Left lung (tissue), 14 donors: ENCODE data around the gene F7. TPM values are rescaled to one million over a fixed set of nuclear protein-coding genes. Genes with fewer than 3 reads are reported as not detected.
"Not testable (repeated sequence)": the region's sequence is repeated elsewhere in the genome, so short reads cannot be mapped to it uniquely, and the experiment has no call there.

Experiments
- ATAC-seq: fragments of 200-7000 bp; cut with Tn5 transposase; one replicate; pipeline ENCODE4 v1.9.1; 2020; ENCODE audit warnings: moderate library complexity
- DNase-seq, 4 donors: peaks; one replicate each; pipeline ENCODE4 v3.0.0-alpha.2; 2013 to 2020
- H3K27ac ChIP-seq, 2 donors: fragments of 200-600 bp; sonication (generic) in 1 of 2; one replicate each; pipeline versions ENCODE4 v1.5.0 to v1.8.0; 2020 to 2021
- H3K27me3 ChIP-seq, 2 donors: fragments of 200-600 bp; sonication (generic) in 1 of 2; one replicate each; pipeline versions ENCODE4 v1.5.0 to v1.8.0; 2020 to 2021
- H3K36me3 ChIP-seq, 2 donors: fragments of 200-600 bp; sonication (generic) in 1 of 2; one replicate each; pipeline versions ENCODE4 v1.5.0 to v1.8.0; 2020 to 2021
- H3K4me1 ChIP-seq, 2 donors: fragments of 200-600 bp; one replicate each; pipeline ENCODE4 v1.8.0; 2021
- H3K4me3 ChIP-seq, 2 donors: fragments of 200-600 bp; sonication (generic) in 1 of 2; one replicate each; pipeline versions ENCODE4 v1.5.0 to v1.8.0; 2020 to 2021; ENCODE audit warnings: mild to moderate bottlenecking in 1 of 2
- H3K9me3 ChIP-seq, 2 donors: fragments of 200-600 bp; sonication (generic) in 1 of 2; one replicate each; pipeline versions ENCODE4 v1.5.0 to v1.8.0; 2020 to 2021
- intact Hi-C, 2 donors: fragments of 100-400 bp; cut with DNase I; formaldehyde crosslinking; loops; one replicate each; pipeline versions ENCODE4 v1.11.2 to v1.14.2; 2022
- long read RNA-seq, 12 donors: library from polyadenylated mRNA in 2 of 12; unstranded in 2 of 12; transcript quantifications; one replicate each; pipeline ENCODE4 v2.0.0 and lab custom pipeline, GENCODE V29; 2019 to 2026
- polyA plus RNA-seq, 6 donors: library from polyadenylated mRNA; unstranded; fragments of 120-200 nt; gene quantifications; one replicate each; pipeline ENCODE4 v1.2.1, GENCODE V29; 2013; ENCODE audit not compliant: insufficient read length in 6 of 6
- total RNA-seq, 2 donors: library from RNA; stranded (reverse); fragmentation: NEBNext Ultra II Directional; extraction: Animal tissue kit (Norgen Biotek cat#: 25700); gene quantifications; one replicate each; pipeline ENCODE4 v1.2.1, GENCODE V29; 2021
- TF ChIP-seq, protein P1 (sequence below), 2 donors: fragments of 200-600 bp; sonication (generic) in 1 of 2; IDR thresholded peaks; one replicate each; pipeline versions ENCODE4 v1.5.0 to v1.8.0; 2021; ENCODE audit warnings: antibody characterized with exemption in 2 of 2
- donor health status: DM: no; HTN: yes; CAD: no.
- donor health status: DM: no; HTN: no; CAD: no.

The F7 gene
- total RNA-seq (not detected), polyA plus RNA-seq (1 to 10 TPM in 1 of 6 donors, under 1 TPM in 5; 0.46 to 1.0 (median 0.89) TPM)
- long read RNA-seq, donor 1: 0 reads
- long read RNA-seq, donor 2: 0 reads
- long read RNA-seq, donor 3: 0 reads
- long read RNA-seq, donor 4: 0 reads
- long read RNA-seq, donor 5: 0 reads
- long read RNA-seq, donor 6: 0 reads
- long read RNA-seq, donor 7: 0 reads
- long read RNA-seq, donor 8: 0 reads
- long read RNA-seq, donor 9: 0 reads
- long read RNA-seq, donor 10: 0 reads
- long read RNA-seq, donor 11: 0 reads
- long read RNA-seq, donor 12: 0 reads

DNA sequence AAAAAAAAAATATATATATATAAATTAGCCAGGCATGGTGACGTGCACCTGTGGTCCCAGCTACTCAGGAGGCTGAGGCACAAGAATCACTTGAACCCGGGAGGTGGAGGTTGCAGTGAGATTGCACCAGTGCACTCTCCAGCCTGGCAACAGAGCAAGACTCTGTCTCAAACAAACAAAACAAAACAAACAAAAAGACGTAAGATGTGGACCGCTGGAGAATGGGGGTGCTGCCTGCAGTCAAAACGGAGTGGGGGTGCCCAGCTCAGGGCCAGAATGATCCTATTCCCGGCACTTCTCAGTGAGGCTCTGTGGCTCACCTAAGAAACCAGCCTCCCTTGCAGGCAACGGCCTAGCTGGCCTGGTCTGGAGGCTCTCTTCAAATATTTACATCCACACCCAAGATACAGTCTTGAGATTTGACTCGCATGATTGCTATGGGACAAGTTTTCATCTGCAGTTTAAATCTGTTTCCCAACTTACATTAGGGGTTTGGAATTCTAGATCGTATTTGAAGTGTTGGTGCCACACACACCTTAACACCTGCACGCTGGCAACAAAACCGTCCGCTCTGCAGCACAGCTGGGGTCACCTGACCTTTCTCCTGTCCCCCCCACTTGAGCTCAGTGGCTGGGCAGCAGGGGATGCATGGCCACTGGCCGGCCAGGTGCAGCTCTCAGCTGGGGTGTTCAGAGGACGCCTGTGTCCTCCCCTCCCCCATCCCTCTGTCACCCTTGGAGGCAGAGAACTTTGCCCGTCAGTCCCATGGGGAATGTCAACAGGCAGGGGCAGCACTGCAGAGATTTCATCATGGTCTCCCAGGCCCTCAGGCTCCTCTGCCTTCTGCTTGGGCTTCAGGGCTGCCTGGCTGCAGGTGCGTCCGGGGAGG lies at the start of gene F7:
Gene F7, plus strand, starts transcription at position 760 of the 889 bp plus-strand sequence. Its CDS starts 51 bp downstream, at position 811.
- Histone ChIP-seq H3K36me3 (no peaks in the 10 kb centered on the region), H3K4me1 (peaks cover 0 to 5% of the 10 kb centered on the region in 2 donors), H3K4me3 (no peak within 1 kb of the TSS), H3K27ac (no peak within 1 kb of the TSS), H3K9me3 (no peaks in the 10 kb centered on the region), H3K27me3 (peaks cover 12 to 41% of the 10 kb centered on the region in 2 donors)
- TF ChIP-seq, protein P1, sequence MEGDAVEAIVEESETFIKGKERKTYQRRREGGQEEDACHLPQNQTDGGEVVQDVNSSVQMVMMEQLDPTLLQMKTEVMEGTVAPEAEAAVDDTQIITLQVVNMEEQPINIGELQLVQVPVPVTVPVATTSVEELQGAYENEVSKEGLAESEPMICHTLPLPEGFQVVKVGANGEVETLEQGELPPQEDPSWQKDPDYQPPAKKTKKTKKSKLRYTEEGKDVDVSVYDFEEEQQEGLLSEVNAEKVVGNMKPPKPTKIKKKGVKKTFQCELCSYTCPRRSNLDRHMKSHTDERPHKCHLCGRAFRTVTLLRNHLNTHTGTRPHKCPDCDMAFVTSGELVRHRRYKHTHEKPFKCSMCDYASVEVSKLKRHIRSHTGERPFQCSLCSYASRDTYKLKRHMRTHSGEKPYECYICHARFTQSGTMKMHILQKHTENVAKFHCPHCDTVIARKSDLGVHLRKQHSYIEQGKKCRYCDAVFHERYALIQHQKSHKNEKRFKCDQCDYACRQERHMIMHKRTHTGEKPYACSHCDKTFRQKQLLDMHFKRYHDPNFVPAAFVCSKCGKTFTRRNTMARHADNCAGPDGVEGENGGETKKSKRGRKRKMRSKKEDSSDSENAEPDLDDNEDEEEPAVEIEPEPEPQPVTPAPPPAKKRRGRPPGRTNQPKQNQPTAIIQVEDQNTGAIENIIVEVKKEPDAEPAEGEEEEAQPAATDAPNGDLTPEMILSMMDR (IDR thresholded peaks at IDR 0.05): no peak
- DNase-seq (peak in 1 of 4 donors; percentile 48), ATAC-seq (peak; percentile 73)
- intact Hi-C loops: no loop called here

DNA sequence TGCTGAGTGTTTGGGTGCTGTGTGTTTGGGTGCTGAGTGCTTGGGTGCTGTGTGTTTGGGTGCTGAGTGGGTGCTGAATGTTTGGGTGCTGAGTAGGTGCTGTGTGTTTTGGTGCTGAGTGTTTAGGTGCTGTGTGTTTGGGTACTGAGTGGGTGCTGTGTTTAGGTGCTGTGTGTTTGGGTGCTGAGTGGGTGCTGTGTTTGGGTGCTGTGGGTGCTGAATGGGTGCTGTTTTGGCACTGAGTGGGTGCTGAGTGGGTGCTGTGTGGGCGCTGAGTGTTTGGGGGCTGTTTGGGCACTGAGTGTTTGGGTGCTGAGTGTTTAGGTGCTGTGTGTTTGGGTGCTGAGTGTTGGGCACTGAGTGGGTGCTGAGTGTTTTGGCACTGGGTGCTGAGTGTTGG lies 48.5 kb upstream of the F7 start:
- H3K4me3 ChIP-seq: no peak overlapping the region
- intact Hi-C loops: no loop called here
- DNase-seq (peak in 1 of 4 donors; percentile 22), ATAC-seq (no peak)
- no peaks in the 10 kb centered on the region for H3K9me3 ChIP-seq
- H3K27ac ChIP-seq: no peak overlapping the region
- no peaks in the 10 kb centered on the region for H3K4me1 ChIP-seq
- H3K27me3 ChIP-seq: no peaks in the 10 kb centered on the region
- TF ChIP-seq, protein P1 (IDR thresholded peaks at IDR 0.05): no peak
- peaks cover 0 to 3% of the 10 kb centered on the region in 2 donors for H3K36me3 ChIP-seq

DNA sequence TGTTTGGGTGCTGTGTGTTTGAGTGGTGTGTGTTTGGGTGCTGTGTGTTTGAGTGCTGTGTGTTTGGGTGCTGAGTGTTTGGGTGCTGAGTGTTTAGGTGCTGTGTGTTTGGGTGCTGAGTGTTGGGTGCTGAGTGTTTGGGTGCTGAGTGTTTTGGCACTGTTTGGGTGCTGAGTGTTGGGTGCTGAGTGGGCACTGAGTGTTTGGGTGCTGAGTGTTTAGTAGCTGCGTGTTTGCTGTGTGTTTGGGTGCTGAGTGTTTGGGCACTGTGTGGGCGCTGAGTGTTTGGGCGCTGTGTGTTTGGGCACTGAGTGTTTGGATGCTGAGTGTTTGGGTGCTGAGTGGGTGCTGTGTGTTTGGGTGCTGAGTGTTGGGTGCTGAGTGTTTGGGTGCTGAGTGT lies 48.0 kb upstream of the F7 start:
- intact Hi-C loops, H3K9me3 ChIP-seq, DNase-seq, H3K4me1 ChIP-seq, H3K27me3 ChIP-seq, H3K27ac ChIP-seq, H3K4me3 ChIP-seq, ATAC-seq, H3K36me3 ChIP-seq: not testable (repeated sequence)

DNA sequence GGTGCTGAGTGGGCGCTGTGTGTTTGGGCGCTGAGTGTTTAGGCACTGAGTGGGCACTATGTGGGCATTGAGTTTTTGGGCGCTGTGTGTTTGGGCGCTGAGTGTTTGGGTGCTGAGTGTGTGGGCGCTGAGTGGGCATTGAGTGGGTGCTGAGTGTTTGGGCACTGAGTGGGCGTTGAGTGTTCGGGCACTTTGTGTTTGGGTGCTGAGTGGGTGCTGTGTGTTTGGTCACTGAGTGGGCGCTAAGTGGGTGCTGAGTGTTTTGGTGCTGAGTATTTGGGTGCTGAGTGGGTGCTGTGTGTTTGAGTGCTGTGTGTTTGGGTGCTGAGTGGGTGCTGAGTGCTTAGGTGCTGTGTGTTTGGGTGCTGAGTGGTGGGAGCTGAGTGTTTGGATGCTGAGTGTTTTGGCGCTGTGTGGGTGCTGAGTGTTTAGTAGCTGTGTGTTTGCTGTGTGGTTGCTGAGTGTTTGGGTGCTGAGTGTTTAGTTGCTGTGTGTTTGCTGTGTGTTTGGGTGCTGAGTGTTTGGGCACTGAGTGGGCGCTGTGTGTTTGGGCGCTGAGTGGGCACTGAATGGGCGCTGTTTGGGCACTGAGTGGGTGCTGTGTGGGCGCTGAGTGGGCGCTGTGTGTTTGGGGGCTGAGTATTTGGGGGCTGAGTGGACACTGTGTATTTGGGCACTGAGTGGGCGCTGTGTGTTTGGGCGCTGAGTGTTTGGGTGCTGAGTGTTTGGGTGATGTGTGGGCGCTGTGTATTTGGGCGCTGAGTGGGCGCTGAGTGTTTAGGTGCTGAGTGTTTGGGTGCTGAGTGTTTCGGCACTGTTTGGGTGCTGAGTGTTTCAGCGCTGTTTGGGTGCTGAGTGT lies 47.2 kb upstream of the F7 start:
- DNase-seq: peak in 1 of 4 donors; percentile 34
- ATAC-seq: no peak
- Histone ChIP-seq H3K4me3 (no peak overlapping the region), H3K36me3 (peaks cover 0 to 3% of the 10 kb centered on the region in 2 donors), H3K27me3 (no peaks in the 10 kb centered on the region), H3K27ac (no peak overlapping the region), H3K4me1 (no peaks in the 10 kb centered on the region), H3K9me3 (no peaks in the 10 kb centered on the region)
- intact Hi-C loops: no loop called here
- TF ChIP-seq, protein P1 (IDR thresholded peaks at IDR 0.05): no peak

DNA sequence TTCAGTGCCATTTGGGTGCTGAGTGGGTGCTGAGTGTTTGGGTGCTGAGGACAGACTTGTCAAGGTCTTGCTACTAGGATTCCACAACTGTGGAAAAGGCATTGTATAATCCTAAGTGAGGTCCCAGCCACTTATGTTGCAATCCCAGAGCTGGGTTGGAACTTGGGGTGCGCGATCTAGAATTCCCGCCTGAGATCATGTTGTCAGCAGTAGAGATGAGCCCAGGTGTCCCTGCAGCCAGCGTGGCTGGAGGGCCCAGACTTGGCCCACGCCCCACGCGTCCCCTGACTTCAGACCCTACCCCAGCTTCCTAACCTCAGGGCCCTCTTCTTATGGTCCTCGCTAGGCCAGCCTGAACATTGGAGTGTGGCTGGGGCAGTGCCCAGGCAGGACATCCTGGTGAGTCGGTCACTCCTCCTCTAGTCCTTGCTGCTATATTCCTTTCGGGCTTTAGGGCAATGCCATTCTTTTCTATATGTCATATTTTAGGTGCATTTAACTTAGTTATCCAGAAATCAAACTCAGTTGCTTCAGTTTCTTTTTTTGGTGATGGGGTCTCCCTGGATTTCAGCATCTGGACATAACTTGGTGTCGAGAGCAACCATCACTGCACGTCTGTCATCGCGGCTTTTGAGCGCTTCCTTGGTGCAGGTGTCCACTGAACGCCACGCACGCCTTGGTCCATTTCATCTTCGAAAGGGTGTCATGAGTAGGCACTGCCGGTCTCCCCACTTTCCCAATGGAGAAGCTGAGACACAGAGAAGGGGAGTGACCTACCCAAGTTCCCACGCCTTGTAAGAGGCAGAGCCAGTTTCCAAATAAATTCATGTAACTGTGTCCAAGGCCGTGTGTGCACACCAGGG lies 46.4 kb upstream of the F7 start:
- DNase-seq (peak in 1 of 4 donors; percentile 26), ATAC-seq (no peak)
- no peak overlapping the region for H3K4me3 ChIP-seq
- no peaks in the 10 kb centered on the region for H3K4me1 ChIP-seq
- intact Hi-C loops: no loop called here
- H3K9me3 ChIP-seq: no peaks in the 10 kb centered on the region
- H3K36me3 ChIP-seq: peaks cover 0 to 6% of the 10 kb centered on the region in 2 donors
- TF ChIP-seq, protein P1 (IDR thresholded peaks at IDR 0.05): no peak
- H3K27me3 ChIP-seq: no peaks in the 10 kb centered on the region
- no peak overlapping the region for H3K27ac ChIP-seq
